Measurements from ENCODE around the gene PAX2. TPM values are rescaled to one million over a fixed set of nuclear protein-coding genes. Genes with fewer than 3 reads are reported as not detected.

Gene PAX2
- polyA plus RNA-seq, 2 of the 4 experiments (the other 2 are of a cell fraction): 0.06 to 0.21 TPM

- FAIRE-seq: no peak
These were observed 55.5 kb downstream of the PAX2 start for GRCh38 chr10:100800931-100801330.

GRCh38 chr10:100802196-100802595 is 56.8 kb downstream of the PAX2 start:
- ChIA-PET CTCF (interaction anchor here (0.7 to 2.0 kb wide), 4 partner anchors 11 to 59 kb away, joined by 4 to 9 read pairs (median 6); no protein-coding TSS in a partner anchor), POLR2A (no interaction called here)
- Histone ChIP-seq H3K4me1 (no peaks in the 10 kb centered on the region), H3K4me2 (no peak overlapping the region), H3K27ac (no peak overlapping the region), H3K9me3 (no peaks in the 10 kb centered on the region), H3K4me3 (no peak overlapping the region)
- DNase-seq (ENCODE audit: low read depth in 1 of 2, low spot score in 1 of 2) (no peak), FAIRE-seq (no peak), ATAC-seq (no peak)
- 50% methylated on average over 2 of the region's 2 CpGs for WGBS (ENCODE audit: missing lambda C conversion rate)
- TF ChIP-seq ZFP36 (IDR thresholded peaks at IDR 0.05; ENCODE audit: borderline replicate concordance, partially characterized antibody) (no peak), ZSCAN20 (CRISPR knock-in tag; IDR thresholded peaks at IDR 0.05) (no peak), RAD21 (conservative IDR thresholded peaks at IDR 0.05 in 1 of 2, IDR thresholded peaks at IDR 0.05 in 1 of 2) (no peak), MAFK (IDR thresholded peaks at IDR 0.05; ENCODE audit: partially characterized antibody) (no peak), NFE2L2 (conservative IDR thresholded peaks at IDR 0.05; ENCODE audit: low read length) (no peak), RNF2 (IDR thresholded peaks at IDR 0.05; ENCODE audit: borderline replicate concordance, low read depth) (no peak)

More at GRCh38 chr10:100800931-100801330, 55.5 kb downstream of the PAX2 start:
- Histone ChIP-seq H3K9me3 (no peaks in the 10 kb centered on the region), H3K4me2 (no peak overlapping the region), H3K4me3 (no peak overlapping the region), H3K4me1 (no peaks in the 10 kb centered on the region), H3K27ac (no peak overlapping the region)
- 42% methylated on average over 4 of the region's 4 CpGs for WGBS (ENCODE audit: missing lambda C conversion rate)
- no peak for TF ChIP-seq HEYL (CRISPR knock-in tag; IDR thresholded peaks at IDR 0.05)
- no peak for TF ChIP-seq PHF8 (IDR thresholded peaks at IDR 0.05; ENCODE audit: borderline replicate concordance, low read depth)
- TF ChIP-seq RFX5 (IDR thresholded peaks at IDR 0.05): no peak
- no peak for TF ChIP-seq BCL3 (IDR thresholded peaks at IDR 0.05)
- no peak for TF ChIP-seq EHF (CRISPR knock-in tag; IDR thresholded peaks at IDR 0.05)
- no peak for DNase-seq (ENCODE audit: low read depth in 1 of 2, low spot score in 1 of 2)
- ChIA-PET POLR2A (no interaction called here), CTCF (interaction anchor here (1.5 to 1.8 kb wide), 3 partner anchors 19 to 78 kb away, joined by 4 to 9 read pairs (median 5); no protein-coding TSS in a partner anchor)
- ATAC-seq: no peak

DNA sequence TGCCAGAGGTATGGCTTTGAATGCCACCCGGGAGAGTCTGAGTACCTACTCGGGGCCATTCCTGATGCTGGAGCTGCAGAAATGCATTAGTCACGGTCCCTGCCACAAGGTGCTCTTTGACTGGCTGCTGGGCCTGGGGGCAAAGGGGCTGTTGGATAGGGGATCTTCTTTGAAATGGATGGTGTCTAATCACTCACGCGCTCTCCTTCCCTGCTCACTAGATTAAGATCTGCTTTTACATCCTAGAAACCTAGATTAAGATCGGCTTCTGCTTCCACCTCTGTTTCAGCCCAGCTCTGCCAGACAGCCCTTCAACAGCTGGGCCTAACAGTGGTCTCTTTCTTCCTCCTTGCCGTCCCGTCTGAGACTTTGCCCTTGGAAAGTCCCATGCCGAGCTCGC is 57.2 kb downstream of the PAX2 start:
- Histone ChIP-seq H3K9me3 (no peaks in the 10 kb centered on the region), H3K4me3 (no peak overlapping the region), H3K4me2 (no peak overlapping the region), H3K27ac (no peak overlapping the region), H3K4me1 (no peaks in the 10 kb centered on the region)
- no peak for ATAC-seq
- 66% methylated on average over 10 of the region's 10 CpGs for WGBS (ENCODE audit: missing lambda C conversion rate)
- ChIA-PET POLR2A (no interaction called here), CTCF (interaction anchor here (1.0 to 2.0 kb wide), 3 partner anchors 11 to 59 kb away, joined by 3 to 6 read pairs (median 5); no protein-coding TSS in a partner anchor)
- no peak for DNase-seq (ENCODE audit: low read depth in 1 of 2, low spot score in 1 of 2)
- no peak for TF ChIP-seq HEYL (CRISPR knock-in tag; IDR thresholded peaks at IDR 0.05)
- TF ChIP-seq ESRRA (IDR thresholded peaks at IDR 0.05; ENCODE audit: borderline replicate concordance, low read length): no peak
- TF ChIP-seq GATA3 (IDR thresholded peaks at IDR 0.05; ENCODE audit: borderline replicate concordance): no peak
- TF ChIP-seq NFE2L2 (conservative IDR thresholded peaks at IDR 0.05; ENCODE audit: low read length): no peak
- TF ChIP-seq RARB (CRISPR knock-in tag; IDR thresholded peaks at IDR 0.05): no peak
- no peak for TF ChIP-seq NPAS2 (CRISPR knock-in tag; IDR thresholded peaks at IDR 0.05; ENCODE audit: borderline replicate concordance)
- no peak for TF ChIP-seq CEBPB (IDR thresholded peaks at IDR 0.05)
- TF ChIP-seq FOSB (CRISPR knock-in tag; IDR thresholded peaks at IDR 0.05): no peak
- no peak for TF ChIP-seq MAZ (IDR thresholded peaks at IDR 0.05; ENCODE audit: borderline replicate concordance, low read depth, low read length)
- TF ChIP-seq POLR2A (IDR thresholded peaks at IDR 0.05; ENCODE audit: low read length): no peak
- TF ChIP-seq, protein P1, sequence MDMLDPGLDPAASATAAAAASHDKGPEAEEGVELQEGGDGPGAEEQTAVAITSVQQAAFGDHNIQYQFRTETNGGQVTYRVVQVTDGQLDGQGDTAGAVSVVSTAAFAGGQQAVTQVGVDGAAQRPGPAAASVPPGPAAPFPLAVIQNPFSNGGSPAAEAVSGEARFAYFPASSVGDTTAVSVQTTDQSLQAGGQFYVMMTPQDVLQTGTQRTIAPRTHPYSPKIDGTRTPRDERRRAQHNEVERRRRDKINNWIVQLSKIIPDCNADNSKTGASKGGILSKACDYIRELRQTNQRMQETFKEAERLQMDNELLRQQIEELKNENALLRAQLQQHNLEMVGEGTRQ (IDR thresholded peaks at IDR 0.05): no peak
- TF ChIP-seq CHD4 (IDR thresholded peaks at IDR 0.05; ENCODE audit: borderline replicate concordance): no peak
- no peak for TF ChIP-seq ZSCAN20 (CRISPR knock-in tag; IDR thresholded peaks at IDR 0.05)
- no peak for FAIRE-seq

Data from A549 (cell line).